Measurements from ENCODE around the gene IL17REL.

Gene IL17REL

GRCh38 chr22:50045211-50046018 is 32.9 kb upstream of the IL17REL start:
- 88 to 89% methylated on average over 29 to 35 of the region's 35 CpGs for WGBS, 2 experiments (ENCODE audit: insufficient coverage in 2 of 2)
- Histone ChIP-seq H3K4me1 (ENCODE audit: control insufficient read depth, insufficient read depth, low read length, poor library complexity, severe bottlenecking) (no peaks in the 10 kb centered on the region), H3K27ac (ENCODE audit: low read depth, low read length, severe bottlenecking) (no peak overlapping the region), H3K36me3 (ENCODE audit: control insufficient read depth, insufficient read depth, low read length) (no peaks in the 10 kb centered on the region), H3K9me3 (ENCODE audit: control insufficient read depth, low read length) (no peaks in the 10 kb centered on the region), H3K4me3 (ENCODE audit: extremely low read depth, insufficient read depth, low read length, poor library complexity, severe bottlenecking) (no peak overlapping the region)

GRCh38 chr22:50044485-50045118 is 32.0 kb upstream of the IL17REL start:
- Histone ChIP-seq H3K4me3 (ENCODE audit: extremely low read depth, insufficient read depth, low read length, poor library complexity, severe bottlenecking) (no peak overlapping the region), H3K36me3 (ENCODE audit: control insufficient read depth, insufficient read depth, low read length) (no peaks in the 10 kb centered on the region), H3K27ac (ENCODE audit: low read depth, low read length, severe bottlenecking) (no peak overlapping the region), H3K4me1 (ENCODE audit: control insufficient read depth, insufficient read depth, low read length, poor library complexity, severe bottlenecking) (no peaks in the 10 kb centered on the region), H3K9me3 (ENCODE audit: control insufficient read depth, low read length) (peaks cover 7% of the 10 kb centered on the region)
- WGBS, 2 experiments (ENCODE audit: insufficient coverage in 2 of 2), result 92 to 94% methylated on average over 30 of the region's 30 CpGs

GRCh38 chr22:50041361-50042065 is 28.9 kb upstream of the IL17REL start:
- peaks cover 17% of the 10 kb centered on the region for H3K9me3 ChIP-seq (ENCODE audit: control insufficient read depth, low read length)
- H3K36me3 ChIP-seq (ENCODE audit: control insufficient read depth, insufficient read depth, low read length), result no peaks in the 10 kb centered on the region
- no peak overlapping the region for H3K27ac ChIP-seq (ENCODE audit: low read depth, low read length, severe bottlenecking)
- 88 to 94% methylated on average over 13 to 15 of the region's 17 CpGs for WGBS, 2 experiments (ENCODE audit: insufficient coverage in 2 of 2)
- no peak overlapping the region for H3K4me3 ChIP-seq (ENCODE audit: extremely low read depth, insufficient read depth, low read length, poor library complexity, severe bottlenecking)
- H3K4me1 ChIP-seq (ENCODE audit: control insufficient read depth, insufficient read depth, low read length, poor library complexity, severe bottlenecking), result no peaks in the 10 kb centered on the region

- Histone ChIP-seq H3K4me3 (ENCODE audit: extremely low read depth, insufficient read depth, low read length, poor library complexity, severe bottlenecking) (no peak overlapping the region), H3K27ac (ENCODE audit: low read depth, low read length, severe bottlenecking) (no peak overlapping the region), H3K9me3 (ENCODE audit: control insufficient read depth, low read length) (peaks cover 17% of the 10 kb centered on the region), H3K36me3 (ENCODE audit: control insufficient read depth, insufficient read depth, low read length) (no peaks in the 10 kb centered on the region), H3K4me1 (ENCODE audit: control insufficient read depth, insufficient read depth, low read length, poor library complexity, severe bottlenecking) (no peaks in the 10 kb centered on the region)
- WGBS, 2 experiments (ENCODE audit: insufficient coverage in 2 of 2), result 89 to 96% methylated on average over 6 to 7 of the region's 7 CpGs
Measured at GRCh38 chr22:50040717-50041116, 28.2 kb upstream of the IL17REL start.

GRCh38 chr22:50039669-50040443 is 27.3 kb upstream of the IL17REL start:
- WGBS, 2 experiments (ENCODE audit: insufficient coverage in 2 of 2), result 89 to 92% methylated on average over 29 of the region's 29 CpGs
- no peak overlapping the region for H3K4me3 ChIP-seq (ENCODE audit: extremely low read depth, insufficient read depth, low read length, poor library complexity, severe bottlenecking)
- peaks cover 17% of the 10 kb centered on the region for H3K9me3 ChIP-seq (ENCODE audit: control insufficient read depth, low read length)
- H3K27ac ChIP-seq (ENCODE audit: low read depth, low read length, severe bottlenecking), result no peak overlapping the region
- H3K4me1 ChIP-seq (ENCODE audit: control insufficient read depth, insufficient read depth, low read length, poor library complexity, severe bottlenecking), result no peaks in the 10 kb centered on the region
- no peaks in the 10 kb centered on the region for H3K36me3 ChIP-seq (ENCODE audit: control insufficient read depth, insufficient read depth, low read length)

- H3K27ac ChIP-seq (ENCODE audit: low read depth, low read length, severe bottlenecking), result no peak overlapping the region
- H3K4me1 ChIP-seq (ENCODE audit: control insufficient read depth, insufficient read depth, low read length, poor library complexity, severe bottlenecking), result no peaks in the 10 kb centered on the region
- 93% methylated on average over 23 of the region's 23 CpGs for WGBS, 2 experiments (ENCODE audit: insufficient coverage in 2 of 2)
- no peaks in the 10 kb centered on the region for H3K36me3 ChIP-seq (ENCODE audit: control insufficient read depth, insufficient read depth, low read length)
- H3K4me3 ChIP-seq (ENCODE audit: extremely low read depth, insufficient read depth, low read length, poor library complexity, severe bottlenecking), result no peak overlapping the region
- H3K9me3 ChIP-seq (ENCODE audit: control insufficient read depth, low read length), result peaks cover 17% of the 10 kb centered on the region
Measured at GRCh38 chr22:50035976-50036724, 23.6 kb upstream of the IL17REL start.

- 85 to 91% methylated on average over 19 to 23 of the region's 24 CpGs for WGBS, 2 experiments (ENCODE audit: insufficient coverage in 2 of 2)
Measured at GRCh38 chr22:50035131-50035881, 22.7 kb upstream of the IL17REL start.

GRCh38 chr22:50034126-50035081 is 21.8 kb upstream of the IL17REL start:
- no peaks in the 10 kb centered on the region for H3K4me1 ChIP-seq (ENCODE audit: control insufficient read depth, insufficient read depth, low read length, poor library complexity, severe bottlenecking)
- WGBS, 2 experiments (ENCODE audit: insufficient coverage in 2 of 2), result 91% methylated on average over 35 to 38 of the region's 43 CpGs
- no peak overlapping the region for H3K4me3 ChIP-seq (ENCODE audit: extremely low read depth, insufficient read depth, low read length, poor library complexity, severe bottlenecking)
- H3K9me3 ChIP-seq (ENCODE audit: control insufficient read depth, low read length), result peaks cover 9% of the 10 kb centered on the region
- H3K36me3 ChIP-seq (ENCODE audit: control insufficient read depth, insufficient read depth, low read length), result no peaks in the 10 kb centered on the region
- H3K27ac ChIP-seq (ENCODE audit: low read depth, low read length, severe bottlenecking), result no peak overlapping the region

More at GRCh38 chr22:50035131-50035881, 22.7 kb upstream of the IL17REL start:
- Histone ChIP-seq H3K9me3 (ENCODE audit: control insufficient read depth, low read length) (peaks cover 17% of the 10 kb centered on the region), H3K4me1 (ENCODE audit: control insufficient read depth, insufficient read depth, low read length, poor library complexity, severe bottlenecking) (no peaks in the 10 kb centered on the region), H3K27ac (ENCODE audit: low read depth, low read length, severe bottlenecking) (no peak overlapping the region), H3K4me3 (ENCODE audit: extremely low read depth, insufficient read depth, low read length, poor library complexity, severe bottlenecking) (no peak overlapping the region), H3K36me3 (ENCODE audit: control insufficient read depth, insufficient read depth, low read length) (no peaks in the 10 kb centered on the region)

Data from mesodermal cell (in vitro differentiated cells).